Neural progenitor cell (in vitro differentiated cells): Measurements from ENCODE around the gene MAPK9. TPM values are rescaled to one million over a fixed set of nuclear protein-coding genes. Genes with fewer than 3 reads are reported as not detected.

Experiments used
- DNase-seq: peaks from one replicate; pipeline ENCODE4 v3.0.0-alpha.2; 2016; ENCODE audit warnings: low spot score
- H2AFZ ChIP-seq: fragments of 200-600 bp; sonication (generic); replicated peaks from 2 replicates; pipeline ENCODE4 v1.6.1; 2016; ENCODE audit warnings: antibody characterized with exemption
- H3F3A ChIP-seq: fragments of 200-600 bp; sonication (generic); 2 replicates; pipeline ENCODE4 v1.6.1; 2016; ENCODE audit warnings: antibody characterized with exemption, low read depth
- H3K27ac ChIP-seq: fragments of 200-600 bp; sonication (generic); 2 replicates; pipeline ENCODE4 v1.5.1; 2016; ENCODE audit warnings: mild to moderate bottlenecking
- H3K27me3 ChIP-seq: fragments of 200-600 bp; sonication (generic); 2 replicates; pipeline ENCODE4 v1.6.1; 2016; ENCODE audit warnings: mild to moderate bottlenecking, moderate library complexity
- H3K36me3 ChIP-seq: fragments of 200-600 bp; sonication (generic); 2 replicates; pipeline ENCODE4 v1.5.1; 2016
- H3K4me1 ChIP-seq: fragments of 200-600 bp; sonication (generic); 2 replicates; pipeline ENCODE4 v1.6.1; 2016; ENCODE audit warnings: mixed run types
- H3K4me2 ChIP-seq: fragments of 200-600 bp; sonication (generic); 2 replicates; pipeline ENCODE4 v1.6.1; 2016
- H3K4me3 ChIP-seq: fragments of 200-600 bp; sonication (generic); 2 replicates; pipeline ENCODE4 v1.5.1; 2016
- H3K79me2 ChIP-seq: fragments of 200-600 bp; sonication (generic); 2 replicates; pipeline ENCODE4 v1.6.1; 2016; ENCODE audit warnings: low read depth
- H3K9ac ChIP-seq: fragments of 200-600 bp; sonication (generic); 2 replicates; pipeline ENCODE4 v1.6.1; 2016
- H3K9me3 ChIP-seq: fragments of 200-600 bp; sonication (generic); 2 replicates; pipeline ENCODE4 v1.5.1; 2016; ENCODE audit warnings: low read depth
- H4K20me1 ChIP-seq: fragments of 200-600 bp; sonication (generic); 2 replicates; pipeline ENCODE4 v1.6.1; 2016; ENCODE audit warnings: low read depth
- H3K27ac Mint-ChIP-seq: 3 replicates; pipeline ENCODE4 v1.8.0; 2021; ENCODE audit warnings: mixed read lengths
- H3K27me3 Mint-ChIP-seq: 2 replicates; pipeline ENCODE4 v1.8.0; 2022; ENCODE audit warnings: low read depth, mild to moderate bottlenecking, inconsistent platforms, moderate library complexity, mixed read lengths; ENCODE audit not compliant: insufficient read depth
- H3K36me3 Mint-ChIP-seq: 3 replicates; pipeline ENCODE4 v1.8.0; 2021; ENCODE audit warnings: mixed read lengths
- H3K4me1 Mint-ChIP-seq: 3 replicates; pipeline ENCODE4 v1.8.0; 2021; ENCODE audit warnings: mixed read lengths
- H3K4me3 Mint-ChIP-seq: 3 replicates; pipeline ENCODE4 v1.8.0; 2021; ENCODE audit warnings: mild to moderate bottlenecking, moderate library complexity, mixed read lengths
- H3K9me3 Mint-ChIP-seq: 3 replicates; pipeline ENCODE4 v1.8.0; 2020; ENCODE audit warnings: mixed read lengths
- CTCF ChIP-seq: fragments of 200-600 bp; sonication (generic); IDR thresholded peaks from 2 replicates; pipeline ENCODE4 v1.5.1; 2017; ENCODE audit warnings: antibody characterized with exemption, mild to moderate bottlenecking
- EZH2 ChIP-seq: fragments of 200-600 bp; sonication (generic); IDR thresholded peaks from 2 replicates; pipeline ENCODE4 v1.6.1; 2017; ENCODE audit warnings: antibody characterized with exemption, mild to moderate bottlenecking, moderate library complexity
- EZH2phosphoT487 ChIP-seq: fragments of 200-600 bp; sonication (generic); IDR thresholded peaks from 2 replicates; pipeline ENCODE4 v1.6.1; 2017; ENCODE audit warnings: antibody characterized with exemption
- total RNA-seq: library from RNA; depleted of rRNA; stranded (reverse); fragments of >200 nt; gene quantifications from 2 replicates; pipeline ENCODE4 v1.2.3, GENCODE V29; 2015; ENCODE audit warnings: low replicate concordance

MAPK9 gene
- total RNA-seq, 1 donor from 2014 or later: 40.6 TPM

DNA sequence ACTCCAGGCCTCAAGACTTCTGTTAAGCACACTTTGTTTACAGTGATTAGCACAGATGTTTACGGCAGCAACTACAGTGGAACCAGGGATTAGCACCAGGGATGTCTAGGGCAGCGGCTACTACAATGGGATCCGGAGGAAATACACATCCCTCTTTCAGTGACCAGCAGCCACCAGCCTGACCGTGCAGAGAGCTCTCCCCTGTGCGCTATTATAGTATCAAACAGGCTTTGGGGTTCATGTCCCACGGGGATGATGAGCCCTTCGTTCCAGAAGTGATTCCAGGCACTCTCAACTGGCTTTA, 39.7 kb upstream of the MAPK9 start:
- H3K27ac ChIP-seq: peak overlapping the region; percentile 87
- Mint-ChIP-seq H3K4me3 (peak overlapping the region; percentile 11), H3K9me3 (peaks cover 3% of the 10 kb centered on the region), H3K36me3 (peaks cover 34% of the 10 kb centered on the region), H3K27ac (peak overlapping the region; percentile 91), H3K27me3 (peaks cover 2% of the 10 kb centered on the region), H3K4me1 (peaks cover 21% of the 10 kb centered on the region)
- H2AFZ ChIP-seq: no peak overlapping the region
- peak overlapping the region; percentile 57 for H3K4me2 ChIP-seq
- no peak overlapping the region for H3K9ac ChIP-seq
- TF ChIP-seq EZH2phosphoT487 (no peak), CTCF (no peak), EZH2 (no peak)
- H3K4me1 ChIP-seq: peaks cover 17% of the 10 kb centered on the region
- DNase-seq: peak; percentile 85
- H3K27me3 ChIP-seq: no peaks in the 10 kb centered on the region
- H3K9me3 ChIP-seq: no peaks in the 10 kb centered on the region
- no peaks in the 10 kb centered on the region for H4K20me1 ChIP-seq
- no peaks in the 10 kb centered on the region for H3K36me3 ChIP-seq
- H3F3A ChIP-seq: peaks cover 22% of the 10 kb centered on the region
- H3K79me2 ChIP-seq: no peaks in the 10 kb centered on the region
- peak overlapping the region; percentile 13 for H3K4me3 ChIP-seq

- Mint-ChIP-seq H3K27ac (peak overlapping the region; percentile 91), H3K27me3 (no peaks in the 10 kb centered on the region), H3K9me3 (no peaks in the 10 kb centered on the region), H3K4me1 (peaks cover 21% of the 10 kb centered on the region), H3K4me3 (peak overlapping the region; percentile 11), H3K36me3 (peaks cover 30% of the 10 kb centered on the region)
- Histone ChIP-seq H3K27me3 (no peaks in the 10 kb centered on the region), H2AFZ (no peak overlapping the region), H3K36me3 (no peaks in the 10 kb centered on the region), H3K4me2 (peak overlapping the region; percentile 57), H3F3A (peaks cover 22% of the 10 kb centered on the region), H4K20me1 (no peaks in the 10 kb centered on the region), H3K79me2 (no peaks in the 10 kb centered on the region), H3K9me3 (no peaks in the 10 kb centered on the region), H3K4me3 (no peak overlapping the region), H3K4me1 (peaks cover 17% of the 10 kb centered on the region), H3K9ac (no peak overlapping the region), H3K27ac (peak overlapping the region; percentile 87)
- DNase-seq: no peak
- TF ChIP-seq CTCF (no peak), EZH2 (no peak), EZH2phosphoT487 (no peak)
Measured at GRCh38 chr5:180330810-180331646, 39.1 kb upstream of the MAPK9 start.

GRCh38 chr5:180330270-180330648, 38.4 kb upstream of the MAPK9 start:
- peaks cover 30% of the 10 kb centered on the region for H3K36me3 Mint-ChIP-seq
- Histone ChIP-seq H3K9ac (no peak overlapping the region), H3K9me3 (no peaks in the 10 kb centered on the region), H3K79me2 (no peaks in the 10 kb centered on the region), H3F3A (peaks cover 22% of the 10 kb centered on the region), H3K4me1 (peaks cover 17% of the 10 kb centered on the region), H3K4me3 (no peak overlapping the region), H3K4me2 (no peak overlapping the region), H2AFZ (no peak overlapping the region), H3K27ac (no peak overlapping the region), H3K27me3 (no peaks in the 10 kb centered on the region), H4K20me1 (no peaks in the 10 kb centered on the region), H3K36me3 (no peaks in the 10 kb centered on the region)
- H3K27ac Mint-ChIP-seq: no peak overlapping the region
- no peak for TF ChIP-seq EZH2phosphoT487
- no peak for TF ChIP-seq CTCF
- no peak for TF ChIP-seq EZH2
- H3K27me3 Mint-ChIP-seq: no peaks in the 10 kb centered on the region
- H3K9me3 Mint-ChIP-seq: no peaks in the 10 kb centered on the region
- peaks cover 21% of the 10 kb centered on the region for H3K4me1 Mint-ChIP-seq
- DNase-seq: no peak
- H3K4me3 Mint-ChIP-seq: no peak overlapping the region
